HUES6 (cell line): ENCODE data around the gene ARID1B.

Source experiments
- H3K27ac ChIP-seq: 2 replicates; pipeline ENCODE4 v1.7.0; 2013; ENCODE audit warnings: low read depth, mild to moderate bottlenecking, low read length, inconsistent platforms
- H3K27me3 ChIP-seq: 2 replicates; pipeline ENCODE4 v1.6.1; 2013; ENCODE audit warnings: low read length; ENCODE audit not compliant: control insufficient read depth, insufficient read depth
- H3K36me3 ChIP-seq: 2 replicates; pipeline ENCODE4 v1.6.1; 2013; ENCODE audit warnings: low read length; ENCODE audit not compliant: control insufficient read depth, insufficient read depth
- H3K4me1 ChIP-seq: 2 replicates; pipeline ENCODE4 v1.6.1; 2013; ENCODE audit warnings: low read length; ENCODE audit not compliant: control insufficient read depth, insufficient read depth
- H3K4me3 ChIP-seq: 2 replicates; pipeline ENCODE4 v1.5.1; 2013; ENCODE audit warnings: low read depth, low read length
- H3K9ac ChIP-seq: one replicate; pipeline ENCODE4 v1.6.1; 2013; ENCODE audit warnings: mild to moderate bottlenecking, low read length
- H3K9me3 ChIP-seq: 2 replicates; pipeline ENCODE4 v1.6.1; 2013; ENCODE audit warnings: low read depth, low read length; ENCODE audit not compliant: control insufficient read depth, insufficient read depth

Gene ARID1B

DNA sequence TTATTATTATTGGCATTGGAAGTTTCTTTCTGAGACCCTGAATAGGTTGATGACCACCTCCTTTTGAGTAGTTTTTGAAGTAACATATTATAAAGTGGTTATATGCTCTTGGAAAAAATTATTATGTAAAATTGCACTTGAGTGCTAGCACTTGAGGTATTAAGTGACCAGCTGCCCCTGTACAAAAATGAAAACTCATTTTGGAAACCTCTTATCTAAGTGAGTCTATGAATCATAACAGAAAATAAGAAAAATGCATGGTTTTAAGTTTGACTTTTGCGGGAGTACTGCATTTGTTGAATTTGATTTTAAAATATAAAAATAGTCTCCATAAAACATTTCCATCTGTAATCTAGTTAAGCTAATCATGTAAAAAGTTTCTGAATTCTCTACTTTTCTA is 297.8 kb downstream of the ARID1B start:
- H3K27me3 ChIP-seq = no peaks in the 10 kb centered on the region
- H3K4me1 ChIP-seq = peaks cover 30% of the 10 kb centered on the region
- H3K4me3 ChIP-seq = no peak overlapping the region
- no peaks in the 10 kb centered on the region for H3K9me3 ChIP-seq
- H3K36me3 ChIP-seq = no peaks in the 10 kb centered on the region
- no peak overlapping the region for H3K27ac ChIP-seq
- H3K9ac ChIP-seq = no peak overlapping the region

GRCh38 chr6:157075549-157076450 is 298.6 kb downstream of the ARID1B start:
- Histone ChIP-seq H3K27ac (no peak overlapping the region), H3K9me3 (no peaks in the 10 kb centered on the region), H3K36me3 (no peaks in the 10 kb centered on the region), H3K4me1 (peaks cover 22% of the 10 kb centered on the region), H3K9ac (no peak overlapping the region), H3K27me3 (no peaks in the 10 kb centered on the region), H3K4me3 (no peak overlapping the region)

DNA sequence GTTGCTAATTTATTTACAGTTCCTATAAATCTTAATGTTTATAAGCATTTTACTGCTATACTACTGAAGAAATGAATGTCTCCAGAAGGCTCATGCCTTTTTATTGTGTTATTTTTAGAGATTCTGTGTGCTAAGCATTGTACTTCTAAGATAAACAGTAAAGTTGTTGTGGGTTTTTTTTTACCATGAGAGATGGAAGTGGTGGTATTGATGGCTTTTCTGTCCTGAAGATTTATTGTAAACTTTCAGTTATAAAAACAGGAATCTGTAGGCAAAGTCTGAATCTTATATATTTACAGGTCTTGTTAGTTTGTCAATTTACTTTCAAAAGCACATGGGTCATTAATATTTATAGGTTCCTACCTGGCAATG is 299.3 kb downstream of the ARID1B start:
- no peak overlapping the region for H3K9ac ChIP-seq
- no peaks in the 10 kb centered on the region for H3K9me3 ChIP-seq
- H3K27me3 ChIP-seq = no peaks in the 10 kb centered on the region
- H3K4me1 ChIP-seq = peaks cover 20% of the 10 kb centered on the region
- H3K4me3 ChIP-seq = no peak overlapping the region
- H3K27ac ChIP-seq = no peak overlapping the region
- H3K36me3 ChIP-seq = no peaks in the 10 kb centered on the region

- H3K27ac ChIP-seq = no peak overlapping the region
- H3K9me3 ChIP-seq = no peaks in the 10 kb centered on the region
- no peak overlapping the region for H3K9ac ChIP-seq
- no peaks in the 10 kb centered on the region for H3K27me3 ChIP-seq
- H3K36me3 ChIP-seq = no peaks in the 10 kb centered on the region
- peaks cover 20% of the 10 kb centered on the region for H3K4me1 ChIP-seq
- no peak overlapping the region for H3K4me3 ChIP-seq
These were observed 300.1 kb downstream of the ARID1B start for GRCh38 chr6:157077251-157077650.

DNA sequence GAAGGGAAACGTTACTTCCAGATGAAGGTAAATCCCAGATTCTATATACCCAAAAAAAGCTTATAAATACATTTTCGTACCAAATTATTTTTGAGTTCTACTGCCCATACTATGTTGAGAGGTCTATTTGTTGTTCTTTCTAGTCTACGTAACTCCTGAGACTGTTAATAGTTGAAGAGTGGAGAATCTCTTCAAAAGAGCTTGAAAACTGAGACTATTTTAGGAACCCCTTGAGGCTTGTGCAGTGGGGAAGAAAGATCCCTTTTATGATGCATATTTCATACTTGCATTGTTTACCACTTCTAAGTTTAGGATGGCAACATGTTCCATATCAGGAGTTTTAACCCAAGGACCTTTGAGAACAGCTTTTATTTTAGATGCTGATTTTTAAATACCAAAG is 301.1 kb downstream of the ARID1B start:
- Histone ChIP-seq H3K27ac (0 out of 2 replicates have a peak overlapping the region, but pooled peaks have one; percentile 13), H3K4me1 (peaks cover 20% of the 10 kb centered on the region), H3K9ac (no peak overlapping the region), H3K36me3 (no peaks in the 10 kb centered on the region), H3K4me3 (no peak overlapping the region), H3K9me3 (no peaks in the 10 kb centered on the region), H3K27me3 (no peaks in the 10 kb centered on the region)

DNA sequence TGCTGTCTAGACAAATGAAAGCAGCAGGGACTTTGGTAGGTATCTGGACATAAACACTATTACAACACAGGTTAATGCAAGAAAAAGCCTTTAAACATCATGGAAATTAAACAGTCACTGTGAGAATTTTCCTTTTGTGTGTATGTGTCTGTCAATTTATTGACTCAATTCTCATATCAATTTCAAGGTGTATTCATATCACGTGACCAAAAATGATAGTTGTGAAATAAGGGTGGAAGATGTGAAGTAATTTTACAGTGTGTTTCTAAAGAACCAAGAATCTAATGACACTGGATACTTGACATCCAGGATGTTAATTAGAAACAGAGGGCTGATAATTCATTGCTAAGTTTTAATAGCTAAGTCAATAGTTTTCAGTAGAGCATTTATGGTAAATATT is 302.1 kb downstream of the ARID1B start:
- no peaks in the 10 kb centered on the region for H3K9me3 ChIP-seq
- H3K4me1 ChIP-seq = peaks cover 20% of the 10 kb centered on the region
- H3K27me3 ChIP-seq = no peaks in the 10 kb centered on the region
- no peak overlapping the region for H3K9ac ChIP-seq
- no peak overlapping the region for H3K4me3 ChIP-seq
- H3K27ac ChIP-seq = no peak overlapping the region
- no peaks in the 10 kb centered on the region for H3K36me3 ChIP-seq

GRCh38 chr6:157079771-157080170 is 302.6 kb downstream of the ARID1B start:
- H3K4me1 ChIP-seq = peaks cover 20% of the 10 kb centered on the region

DNA sequence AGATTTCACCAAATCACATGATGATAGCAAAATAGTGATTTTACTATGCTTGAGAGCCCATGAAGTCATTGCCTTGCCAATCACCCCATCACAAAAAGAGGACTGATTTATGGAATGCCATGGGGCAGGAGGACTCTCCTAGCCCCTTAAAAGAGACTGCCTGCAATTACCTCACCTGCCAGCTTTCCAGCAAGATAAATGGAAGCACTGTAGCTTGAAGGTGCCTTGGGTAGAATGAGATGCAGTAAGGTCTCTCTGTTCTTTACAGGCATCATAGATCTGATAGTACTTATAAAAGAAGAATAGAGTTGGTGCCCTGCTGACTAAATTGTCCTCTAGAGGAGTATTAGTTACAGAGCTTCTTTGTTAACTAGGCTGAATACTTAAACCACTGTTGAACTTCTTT is 303.8 kb downstream of the ARID1B start:
- no peak overlapping the region for H3K27ac ChIP-seq
- no peaks in the 10 kb centered on the region for H3K27me3 ChIP-seq
- no peak overlapping the region for H3K4me3 ChIP-seq
- H3K36me3 ChIP-seq = no peaks in the 10 kb centered on the region; the same call in 1 of the 2 replicates
- H3K9me3 ChIP-seq = no peaks in the 10 kb centered on the region
- peaks cover 18% of the 10 kb centered on the region for H3K4me1 ChIP-seq
- no peak overlapping the region for H3K9ac ChIP-seq

More at GRCh38 chr6:157079771-157080170, 302.6 kb downstream of the ARID1B start:
- Histone ChIP-seq H3K36me3 (no peaks in the 10 kb centered on the region), H3K4me3 (no peak overlapping the region), H3K9ac (no peak overlapping the region), H3K27ac (no peak overlapping the region), H3K27me3 (no peaks in the 10 kb centered on the region), H3K9me3 (no peaks in the 10 kb centered on the region)

GRCh38 chr6:157083343-157083742 is 306.2 kb downstream of the ARID1B start:
- H3K4me1 ChIP-seq = peaks cover 6% of the 10 kb centered on the region
- no peak overlapping the region for H3K9ac ChIP-seq
- H3K4me3 ChIP-seq = no peak overlapping the region
- H3K36me3 ChIP-seq = no peaks in the 10 kb centered on the region; the same call in 1 of the 2 replicates
- no peaks in the 10 kb centered on the region for H3K9me3 ChIP-seq
- no peak overlapping the region for H3K27ac ChIP-seq
- no peaks in the 10 kb centered on the region for H3K27me3 ChIP-seq

DNA sequence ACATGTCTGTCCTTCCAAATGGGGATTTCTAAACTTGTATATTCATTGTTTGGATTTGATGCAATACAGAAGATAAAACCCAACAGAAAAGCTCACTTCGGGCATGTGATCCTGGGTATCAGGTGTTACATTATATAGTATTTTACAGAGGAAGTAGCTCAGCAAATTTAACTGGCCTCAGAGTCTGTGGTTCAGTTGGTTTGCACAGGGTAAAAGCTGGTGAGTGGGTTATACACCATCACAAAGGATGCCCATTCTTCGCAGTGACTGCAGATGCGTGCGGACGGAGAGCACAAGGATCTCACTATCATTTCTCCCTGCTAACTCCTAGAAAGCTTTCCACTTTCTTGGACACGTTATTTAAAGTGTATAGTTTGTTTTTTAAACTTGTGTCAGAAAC is 309.5 kb downstream of the ARID1B start:
- H3K9ac ChIP-seq = no peak overlapping the region
- H3K4me1 ChIP-seq = peaks cover 29% of the 10 kb centered on the region
- no peaks in the 10 kb centered on the region; the same call in 1 of the 2 replicates for H3K36me3 ChIP-seq
- no peak overlapping the region for H3K4me3 ChIP-seq
- H3K9me3 ChIP-seq = no peaks in the 10 kb centered on the region
- no peaks in the 10 kb centered on the region for H3K27me3 ChIP-seq
- H3K27ac ChIP-seq = no peak overlapping the region

DNA sequence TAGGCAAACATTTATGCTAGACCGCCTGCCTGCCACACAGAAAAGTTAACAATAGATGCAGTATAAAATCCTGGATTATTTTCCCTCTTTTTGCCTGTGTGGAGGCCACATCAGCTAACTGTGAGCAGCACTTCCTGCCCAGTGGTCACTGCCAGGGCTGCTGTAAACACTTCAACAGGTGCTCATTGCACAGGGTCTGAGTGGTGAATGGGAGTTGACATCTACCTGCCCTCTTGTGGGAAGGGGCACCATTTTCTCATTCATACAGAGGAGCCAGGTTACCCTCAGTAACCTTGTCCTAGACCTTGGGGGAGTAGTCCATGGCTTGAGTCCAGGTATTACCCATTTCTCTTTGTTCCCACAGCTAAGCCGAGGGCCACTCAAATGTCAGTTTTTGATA is 310.8 kb downstream of the ARID1B start:
- Histone ChIP-seq H3K4me3 (no peak overlapping the region), H3K36me3 (no peaks in the 10 kb centered on the region; the same call in 1 of the 2 replicates), H3K27ac (no peak overlapping the region), H3K4me1 (peaks cover 35% of the 10 kb centered on the region), H3K27me3 (no peaks in the 10 kb centered on the region), H3K9me3 (no peaks in the 10 kb centered on the region), H3K9ac (no peak overlapping the region)
